Lung (tissue), 12 donors: ENCODE data around the gene MRFAP1. TPM values are rescaled to one million over a fixed set of nuclear protein-coding genes. Genes with fewer than 3 reads are reported as not detected.

Source experiments
- ATAC-seq: fragments of 200-7000 bp; cut with Tn5 transposase; one replicate; pipeline ENCODE4 v1.9.1; 2020; ENCODE audit warnings: moderate number of reproducible peaks; ENCODE audit not compliant: insufficient read depth, low FRiP score
- DNase-seq, 3 donors: peaks; one replicate each; pipeline ENCODE4 v3.0.0-alpha.2; 2013 to 2017
- H3K27ac ChIP-seq, 2 donors: one replicate each; pipeline ENCODE4 v1.5.1; 2013; ENCODE audit warnings: mild to moderate bottlenecking in 2 of 2, moderate library complexity in 2 of 2, control low read depth in 1 of 2, inconsistent platforms in 1 of 2, low read depth in 1 of 2, low read length in 1 of 2
- H3K27me3 ChIP-seq, 3 donors: one replicate each; pipeline ENCODE4 v1.5.1; 2013; ENCODE audit warnings: low read length in 2 of 3; ENCODE audit not compliant: control insufficient read depth in 3 of 3, insufficient read depth in 3 of 3
- H3K36me3 ChIP-seq, 4 donors: one replicate each; pipeline ENCODE4 v1.5.1; 2013; ENCODE audit warnings: low read length in 4 of 4, mild to moderate bottlenecking in 1 of 4, moderate library complexity in 1 of 4; ENCODE audit not compliant: control insufficient read depth in 4 of 4, insufficient read depth in 4 of 4
- H3K4me1 ChIP-seq, 5 donors: one replicate each; pipeline ENCODE4 v1.5.1; 2013; ENCODE audit warnings: low read length in 5 of 5, mild to moderate bottlenecking in 2 of 5, moderate library complexity in 1 of 5; ENCODE audit not compliant: control insufficient read depth in 5 of 5, insufficient read depth in 5 of 5
- H3K4me3 ChIP-seq: one replicate; pipeline ENCODE4 v1.5.1; 2013; ENCODE audit warnings: mild to moderate bottlenecking, control low read depth, moderate library complexity
- H3K9ac ChIP-seq, 2 donors: one replicate each; pipeline ENCODE4 v1.5.1; 2013; ENCODE audit warnings: low read length in 2 of 2, control low read depth in 1 of 2; ENCODE audit not compliant: insufficient read depth in 1 of 2
- H3K9me3 ChIP-seq, 4 donors: one replicate each; pipeline ENCODE4 v1.5.1; 2013; ENCODE audit warnings: low read length in 3 of 4, mild to moderate bottlenecking in 1 of 4, moderate library complexity in 1 of 4; ENCODE audit not compliant: control insufficient read depth in 4 of 4, insufficient read depth in 3 of 4
- CTCF ChIP-seq: IDR thresholded peaks from 2 replicates; pipeline ENCODE4 v1.5.1; 2012; ENCODE audit warnings: mild to moderate bottlenecking; ENCODE audit errors: control extremely low read depth, extremely low read depth
- WGBS, 2 donors: extraction: QIAGEN DNeasy Blood & Tissue Kit; methylation state at CpG; one replicate each; pipeline ENCODE4 v1.1.7; 2013; 5-methylcytosine and 5-hydroxymethylcytosine counted together
- polyA plus RNA-seq, 2 donors: library from polyadenylated mRNA; stranded (reverse); fragments of 200-250 nt; gene quantifications; one replicate each; pipeline ENCODE4 v1.2.1, GENCODE V29; 2013
- total RNA-seq, 2 donors: library from RNA; depleted of rRNA in 1 of 2; stranded (reverse); fragments of >200 nt in 1 of 2; gene quantifications; one replicate each; pipeline ENCODE4 v1.2.1, GENCODE V29; 2014 to 2021
- donor health status: control.
- donor health status: control.
- donor health status: Bipolar disorder and iron deficiency.
- donor health status: healthy.
- donor health status: DM: yes; HTN: yes; CAD: no.

Gene MRFAP1
- total and polyA plus RNA-seq, 4 donors, result 183 to 286 (median 218) TPM

- Histone ChIP-seq H3K4me1 (peaks cover 0 to 2% (median 0%) of the 10 kb centered on the region in 5 donors), H3K36me3 (peaks cover 0 to 58% (median 18%) of the 10 kb centered on the region in 4 donors), H3K27ac (no peak overlapping the region), H3K27me3 (no peaks in the 10 kb centered on the region), H3K9me3 (no peaks in the 10 kb centered on the region), H3K4me3 (no peak overlapping the region), H3K9ac (no peak overlapping the region)
- TF ChIP-seq CTCF, result no peak
- ATAC-seq (no peak), DNase-seq (no peak)
- WGBS, 2 donors, result 96 to 97% methylated on average over 10 of the region's 10 CpGs
Observed at GRCh38 chr4:6617246-6617645, 23.2 kb upstream of the MRFAP1 start.

DNA sequence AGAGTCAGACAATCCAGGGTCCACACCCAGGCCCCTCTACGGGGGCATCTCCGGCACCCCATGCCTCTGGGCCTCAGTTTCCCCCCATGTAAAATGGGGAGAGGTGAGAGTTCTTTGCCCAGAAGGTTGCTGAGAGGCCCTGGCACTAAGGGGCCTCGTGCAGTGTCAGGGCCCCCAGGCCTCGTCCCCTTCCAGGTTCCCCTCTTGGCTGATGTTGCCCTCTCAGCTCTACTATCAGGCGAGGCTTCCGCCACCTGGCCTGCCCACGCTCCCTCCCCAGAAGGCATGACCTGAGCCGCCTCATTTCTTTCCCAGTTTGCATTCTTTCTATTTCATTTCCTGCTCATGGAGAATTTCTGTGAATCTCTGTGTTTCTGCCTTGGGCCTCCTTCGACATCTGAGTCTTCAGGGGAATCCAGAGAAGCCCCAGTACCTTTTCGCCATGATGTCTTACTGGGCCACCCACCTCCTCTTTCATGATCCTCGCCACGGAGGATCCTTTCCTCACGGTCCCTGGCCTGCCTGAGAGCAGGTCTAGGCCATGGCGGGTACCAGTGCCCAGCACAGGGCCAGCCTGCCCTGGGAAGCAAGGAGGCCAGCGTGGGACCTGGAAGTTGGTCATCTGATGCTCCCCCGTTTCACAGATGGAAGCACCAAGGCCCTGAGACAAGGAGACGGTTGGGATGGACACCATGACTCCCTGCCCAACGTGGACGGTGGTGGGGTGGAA is 21.9 kb upstream of the MRFAP1 start:
- H3K4me1 ChIP-seq, result no peaks in the 10 kb centered on the region
- H3K4me3 ChIP-seq, result no peak overlapping the region
- peaks cover 0 to 53% (median 12%) of the 10 kb centered on the region in 4 donors for H3K36me3 ChIP-seq
- no peaks in the 10 kb centered on the region for H3K27me3 ChIP-seq
- TF ChIP-seq CTCF, result no peak
- no peak overlapping the region for H3K9ac ChIP-seq
- H3K9me3 ChIP-seq, result no peaks in the 10 kb centered on the region
- ATAC-seq (no peak), DNase-seq (no peak)
- H3K27ac ChIP-seq, result no peak overlapping the region
- WGBS, 2 donors, result 90 to 94% methylated on average over 19 of the region's 19 CpGs

GRCh38 chr4:6619116-6619465 is 21.4 kb upstream of the MRFAP1 start:
- Histone ChIP-seq H3K36me3 (peaks cover 0 to 49% (median 12%) of the 10 kb centered on the region in 4 donors), H3K4me1 (no peaks in the 10 kb centered on the region), H3K27ac (no peak overlapping the region), H3K9me3 (no peaks in the 10 kb centered on the region), H3K4me3 (no peak overlapping the region), H3K9ac (no peak overlapping the region), H3K27me3 (no peaks in the 10 kb centered on the region)
- WGBS, 2 donors, result 96% methylated on average over 13 of the region's 13 CpGs
- ATAC-seq, result no peak
- TF ChIP-seq CTCF, result no peak
- no peak for DNase-seq
